IPS-15b (cell line): ENCODE measurements around the gene MPLKIP.
"Not testable (repeated sequence)": the region's sequence is repeated elsewhere in the genome, so short reads cannot be mapped to it uniquely, and the experiment has no call there.

Experiments used
- H3K27me3 ChIP-seq: one replicate; pipeline ENCODE4 v1.6.1; 2013; ENCODE audit warnings: low read length; ENCODE audit not compliant: control insufficient read depth, insufficient read depth
- H3K36me3 ChIP-seq: one replicate; pipeline ENCODE4 v1.6.1; 2013; ENCODE audit warnings: low read length; ENCODE audit not compliant: control insufficient read depth, insufficient read depth
- H3K4me1 ChIP-seq: one replicate; pipeline ENCODE4 v1.6.1; 2013; ENCODE audit warnings: mild to moderate bottlenecking, low read length; ENCODE audit not compliant: control insufficient read depth, insufficient read depth
- H3K4me3 ChIP-seq: one replicate; pipeline ENCODE4 v1.5.1; 2013; ENCODE audit warnings: low read depth, low read length
- H3K9ac ChIP-seq: one replicate; pipeline ENCODE4 v1.6.1; 2013; ENCODE audit warnings: low read depth, mild to moderate bottlenecking, low read length
- H3K9me3 ChIP-seq: one replicate; pipeline ENCODE4 v1.6.1; 2013; ENCODE audit warnings: mild to moderate bottlenecking, low read length; ENCODE audit not compliant: control insufficient read depth, insufficient read depth

Gene MPLKIP

DNA sequence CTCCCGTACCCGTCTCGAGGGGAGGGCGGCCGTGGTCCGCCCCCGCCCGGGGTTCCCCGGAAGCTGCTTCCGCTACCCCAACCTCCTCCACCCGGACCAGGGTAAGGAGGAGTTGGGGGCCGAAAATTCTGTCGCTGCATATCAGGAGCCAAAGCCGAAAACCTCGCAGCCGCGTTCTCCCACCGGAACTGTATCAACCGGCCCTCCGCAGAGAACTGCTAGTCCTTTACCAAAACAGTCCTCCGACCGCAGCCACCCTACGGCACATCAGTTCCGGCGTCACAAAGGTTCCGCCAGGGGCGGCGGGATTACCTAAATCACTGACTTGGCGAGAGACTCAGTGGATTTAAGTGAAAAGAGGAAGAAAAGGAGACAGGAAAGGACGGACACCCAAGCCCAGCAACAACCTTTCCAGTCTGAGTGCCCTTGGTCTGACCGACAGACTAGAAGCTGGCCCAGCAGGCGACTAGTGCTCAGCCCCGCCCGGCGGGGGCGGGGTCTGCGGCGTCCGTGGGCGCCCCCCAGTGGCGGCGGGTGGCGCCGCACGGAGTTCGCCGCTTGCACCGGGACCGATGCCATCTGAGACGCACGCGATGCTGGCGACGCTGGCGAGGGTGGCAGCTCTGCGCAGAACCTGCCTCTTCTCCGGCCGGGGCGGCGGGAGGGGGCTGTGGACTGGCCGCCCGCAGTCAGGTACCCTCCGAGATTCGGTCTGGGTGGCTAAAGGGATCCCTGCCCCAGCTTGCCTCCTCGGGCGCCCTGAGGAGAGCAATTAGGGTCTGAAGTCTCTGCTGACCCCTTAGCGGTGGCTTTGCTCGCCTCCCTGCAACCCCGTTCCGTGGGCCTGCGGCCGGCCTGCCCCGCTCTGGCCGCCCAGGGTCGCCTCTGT is at the start of gene MPLKIP, which contains the start of gene SUGCT:
Gene MPLKIP (minus strand): TSS at position 195 of the 889 bp plus-strand sequence. CDS start 55 bp downstream, at position 140.
Gene SUGCT (plus strand): TSS at position 578 of the 889 bp plus-strand sequence.
- peak within 1 kb of the TSS; percentile 90 for H3K9ac ChIP-seq

DNA sequence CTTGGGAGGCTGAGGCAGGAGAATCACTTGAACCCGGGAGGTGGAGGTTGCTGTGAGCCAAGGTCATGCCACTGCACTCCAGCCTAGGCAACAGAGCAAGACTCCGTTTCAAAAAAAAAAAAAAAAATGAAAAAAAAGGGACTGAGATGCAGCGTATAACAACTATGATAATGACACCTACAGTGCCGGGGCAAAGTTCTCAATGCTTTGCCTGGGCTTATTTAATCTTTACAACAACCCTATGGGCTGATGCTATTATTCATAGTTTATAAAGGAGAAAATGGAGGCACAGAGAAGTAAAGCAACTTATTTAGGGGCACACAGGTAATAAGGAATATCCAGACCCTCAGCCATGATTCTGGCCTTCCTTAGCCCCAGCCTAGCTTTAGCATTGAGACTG is 48.0 kb upstream of the MPLKIP start:
- Histone ChIP-seq H3K9ac (no peak overlapping the region), H3K4me1 (no peaks in the 10 kb centered on the region), H3K9me3 (no peaks in the 10 kb centered on the region), H3K36me3 (no peaks in the 10 kb centered on the region), H3K27me3 (no peaks in the 10 kb centered on the region), H3K4me3 (no peak overlapping the region)

More for the DNA sequence above, at the start of gene MPLKIP, which contains the start of gene SUGCT:
- peak within 1 kb of the TSS; percentile 73 for H3K4me3 ChIP-seq
- no peaks in the 10 kb centered on the region for H3K9me3 ChIP-seq
- peaks cover 11% of the 10 kb centered on the region for H3K27me3 ChIP-seq
- H3K4me1 ChIP-seq, result peaks cover 2% of the 10 kb centered on the region
- no peaks in the 10 kb centered on the region for H3K36me3 ChIP-seq

- Histone ChIP-seq H3K27me3 (no peaks in the 10 kb centered on the region), H3K36me3 (no peaks in the 10 kb centered on the region), H3K9ac (no peak overlapping the region), H3K4me3 (no peak overlapping the region), H3K4me1 (no peaks in the 10 kb centered on the region), H3K9me3 (no peaks in the 10 kb centered on the region)
Observed at GRCh38 chr7:40177071-40177470, 42.6 kb upstream of the MPLKIP start.

GRCh38 chr7:40175725-40176510 is 41.5 kb upstream of the MPLKIP start:
- no peaks in the 10 kb centered on the region for H3K36me3 ChIP-seq
- H3K9me3 ChIP-seq, result no peaks in the 10 kb centered on the region
- H3K27me3 ChIP-seq, result no peaks in the 10 kb centered on the region
- no peak overlapping the region for H3K9ac ChIP-seq
- no peak overlapping the region for H3K4me3 ChIP-seq
- no peaks in the 10 kb centered on the region for H3K4me1 ChIP-seq

DNA sequence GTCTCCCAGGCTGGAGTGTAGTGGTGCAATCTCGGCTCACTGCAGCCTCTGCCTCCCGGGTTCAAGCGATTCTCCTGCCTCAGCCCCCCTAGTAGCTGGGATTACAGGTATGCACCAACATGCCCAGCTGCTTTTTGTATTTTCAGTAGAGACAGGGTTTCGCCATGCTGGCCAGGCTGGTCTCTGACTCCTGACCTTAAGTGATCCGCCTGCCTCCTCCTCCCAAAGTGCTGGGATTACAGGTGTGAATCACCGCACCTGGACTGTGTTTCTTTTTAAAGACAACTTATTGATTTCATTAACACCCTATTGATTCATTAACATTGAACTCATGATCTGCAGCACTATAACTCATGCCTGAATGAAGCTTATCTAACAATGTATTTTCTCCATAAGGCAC is 40.8 kb upstream of the MPLKIP start:
- not testable (repeated sequence) for H3K27me3 ChIP-seq, H3K36me3 ChIP-seq, H3K9me3 ChIP-seq, H3K4me3 ChIP-seq, H3K9ac ChIP-seq, H3K4me1 ChIP-seq

DNA sequence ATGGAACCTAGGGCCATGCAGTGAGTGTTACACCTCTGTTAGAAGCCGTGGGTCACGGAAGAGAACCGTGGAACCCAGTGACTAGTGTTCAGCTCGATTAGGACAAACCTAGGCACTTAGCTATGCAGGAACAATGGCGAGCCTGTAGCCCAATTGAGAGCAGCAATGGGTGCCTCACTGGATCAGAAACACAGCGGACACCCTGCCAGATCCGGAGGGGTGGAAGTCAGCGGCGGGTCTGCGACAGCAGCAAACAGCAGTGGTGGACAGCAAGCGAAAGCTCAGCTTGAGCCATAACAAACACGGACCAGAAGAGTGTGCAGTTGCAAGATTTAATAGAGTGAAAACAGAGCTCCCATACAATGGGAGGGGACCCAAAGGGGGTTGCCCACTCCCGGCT is 38.7 kb upstream of the MPLKIP start:
- not testable (repeated sequence) for H3K36me3 ChIP-seq, H3K27me3 ChIP-seq, H3K4me3 ChIP-seq, H3K4me1 ChIP-seq, H3K9me3 ChIP-seq, H3K9ac ChIP-seq

DNA sequence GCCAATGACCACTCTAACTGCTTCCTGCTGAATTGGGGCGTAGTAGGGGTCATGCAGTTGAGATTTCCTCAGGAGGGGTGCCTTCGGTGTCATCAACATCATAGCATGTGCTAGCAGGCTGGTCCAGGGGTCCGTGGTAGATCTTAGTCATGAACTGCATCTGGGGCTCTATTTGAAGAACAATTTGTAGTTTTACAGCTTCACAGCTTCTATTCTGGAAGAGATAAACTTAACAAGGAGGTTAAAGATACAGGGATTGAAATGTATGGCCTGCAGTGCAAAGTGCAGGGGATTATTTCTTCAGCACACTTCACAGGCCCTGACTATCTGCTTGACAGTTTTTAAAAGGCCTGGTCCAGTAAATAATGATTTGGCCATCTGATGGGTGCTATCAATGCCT is 33.8 kb upstream of the MPLKIP start:
- H3K27me3 ChIP-seq, H3K9me3 ChIP-seq: not testable (repeated sequence)

DNA sequence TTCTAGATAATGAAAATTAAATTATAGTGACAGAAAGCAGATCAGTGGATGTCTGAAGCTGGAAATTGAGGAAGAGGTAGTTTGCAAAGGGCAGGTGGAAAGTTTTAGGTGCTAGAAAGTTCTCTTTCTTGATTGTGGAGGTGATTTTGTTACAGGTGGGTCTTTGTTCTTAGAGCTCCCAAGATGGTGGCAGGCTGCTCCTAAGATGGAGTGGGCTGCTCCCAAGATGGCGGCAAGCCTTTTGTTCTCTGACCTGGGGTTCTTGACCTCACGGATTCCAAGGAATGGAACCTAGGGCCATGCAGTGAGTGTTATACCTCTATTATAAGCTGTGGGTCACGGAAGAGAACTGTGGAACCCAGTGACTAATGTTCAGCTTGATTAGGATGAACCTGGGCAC is 32.9 kb upstream of the MPLKIP start:
- Histone ChIP-seq H3K9ac (no peak overlapping the region), H3K27me3 (no peaks in the 10 kb centered on the region), H3K4me1 (no peaks in the 10 kb centered on the region), H3K36me3 (no peaks in the 10 kb centered on the region), H3K9me3 (no peaks in the 10 kb centered on the region), H3K4me3 (no peak overlapping the region)

More for the DNA sequence above, 33.8 kb upstream of the MPLKIP start:
- not testable (repeated sequence) for H3K36me3 ChIP-seq, H3K4me1 ChIP-seq, H3K4me3 ChIP-seq, H3K9ac ChIP-seq

DNA sequence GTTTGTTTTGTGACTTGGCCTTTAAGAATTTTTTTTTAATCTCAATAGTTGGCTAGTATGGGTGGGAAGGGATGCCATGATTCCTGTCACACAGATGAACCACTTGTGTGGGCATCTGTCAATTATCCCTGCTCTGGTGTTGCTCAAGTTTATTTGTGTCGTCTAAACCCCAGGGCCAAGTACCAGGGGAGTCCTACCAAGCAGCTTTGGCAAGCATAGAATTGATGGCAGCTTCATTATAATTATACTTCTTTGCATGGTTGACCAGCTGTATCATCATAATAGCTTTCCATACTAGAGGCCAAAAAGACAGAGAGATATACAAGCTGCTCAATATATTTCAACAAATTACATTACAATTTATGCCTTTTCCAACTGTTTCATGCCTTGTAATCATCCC is 30.8 kb upstream of the MPLKIP start:
- Histone ChIP-seq H3K27me3 (no peaks in the 10 kb centered on the region), H3K4me1 (no peaks in the 10 kb centered on the region), H3K36me3 (no peaks in the 10 kb centered on the region), H3K4me3 (no peak overlapping the region), H3K9me3 (no peaks in the 10 kb centered on the region), H3K9ac (no peak overlapping the region)

DNA sequence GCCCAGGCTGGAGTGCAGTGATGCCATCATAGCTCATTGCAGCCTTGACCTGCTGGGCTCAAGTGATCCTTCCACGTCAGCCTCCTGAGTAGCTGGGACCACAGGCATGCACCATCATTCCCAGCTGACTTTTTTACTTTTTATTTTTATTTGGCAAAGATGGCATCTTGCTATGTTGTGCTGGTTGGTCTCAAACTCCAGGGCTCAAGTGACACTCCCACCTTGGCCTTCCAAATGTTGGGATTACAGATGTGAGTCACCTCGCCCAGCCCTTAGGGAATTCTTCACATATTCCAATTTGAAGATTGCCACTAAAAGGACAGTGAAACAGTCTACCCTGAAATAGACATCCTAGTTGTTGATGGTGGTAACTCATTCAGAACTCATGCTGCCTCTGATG is 28.1 kb upstream of the MPLKIP start:
- no peak overlapping the region for H3K4me3 ChIP-seq
- H3K9ac ChIP-seq, result no peak overlapping the region
- H3K36me3 ChIP-seq, result no peaks in the 10 kb centered on the region
- H3K9me3 ChIP-seq, result no peaks in the 10 kb centered on the region
- H3K27me3 ChIP-seq, result no peaks in the 10 kb centered on the region
- H3K4me1 ChIP-seq, result no peaks in the 10 kb centered on the region

DNA sequence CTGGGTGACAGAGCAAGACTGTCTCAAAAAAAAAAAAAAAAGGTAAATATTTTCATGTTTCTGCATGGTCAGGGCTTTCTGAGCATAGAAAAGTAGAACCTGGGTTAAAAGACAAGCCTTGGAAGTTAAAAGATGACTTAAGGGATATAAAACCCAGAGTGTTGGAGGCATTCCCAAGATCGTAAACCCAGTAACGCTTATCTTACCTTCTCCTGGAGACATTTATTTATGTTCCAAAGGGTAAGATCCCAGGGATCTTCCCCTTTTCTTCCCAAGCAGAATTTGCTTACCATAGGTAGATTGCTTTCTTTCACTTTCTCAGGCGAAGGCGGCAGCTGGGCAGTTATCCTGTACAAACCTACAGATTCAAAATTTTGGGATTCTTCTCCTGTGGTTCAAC is 22.6 kb upstream of the MPLKIP start:
- Histone ChIP-seq H3K4me3 (no peak overlapping the region), H3K4me1 (no peaks in the 10 kb centered on the region), H3K27me3 (no peaks in the 10 kb centered on the region), H3K9ac (no peak overlapping the region), H3K9me3 (no peaks in the 10 kb centered on the region), H3K36me3 (no peaks in the 10 kb centered on the region)

DNA sequence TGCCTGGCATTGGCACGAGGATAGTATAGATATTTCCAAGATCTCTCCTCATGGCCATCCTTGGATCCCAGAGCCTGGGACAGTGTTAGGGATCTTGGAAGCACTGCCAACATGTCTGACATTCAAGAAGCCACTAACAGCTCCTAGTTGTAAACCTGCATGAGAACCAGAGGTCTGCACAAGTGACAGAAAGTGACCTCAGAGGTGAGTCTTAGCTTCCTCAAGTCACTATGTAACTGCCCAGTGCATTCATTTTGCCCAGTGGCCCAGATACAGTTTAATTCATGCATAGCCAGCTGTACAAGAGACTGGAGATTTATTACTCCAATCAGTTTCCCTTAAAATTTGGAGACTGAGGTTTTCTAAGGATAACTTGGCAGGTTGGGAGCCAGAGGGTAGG is 17.1 kb upstream of the MPLKIP start:
- Histone ChIP-seq H3K9ac (no peak overlapping the region), H3K27me3 (no peaks in the 10 kb centered on the region), H3K9me3 (peaks cover 5% of the 10 kb centered on the region), H3K4me3 (no peak overlapping the region), H3K36me3 (no peaks in the 10 kb centered on the region), H3K4me1 (peaks cover 2% of the 10 kb centered on the region)
